ENCODE results near the gene STXBP5. TPM values are rescaled to one million over a fixed set of nuclear protein-coding genes. Genes with fewer than 3 reads are reported as not detected.

STXBP5 gene
- total RNA-seq, 2 donors from 2014 or later = 34.4 to 59.9 TPM

DNA sequence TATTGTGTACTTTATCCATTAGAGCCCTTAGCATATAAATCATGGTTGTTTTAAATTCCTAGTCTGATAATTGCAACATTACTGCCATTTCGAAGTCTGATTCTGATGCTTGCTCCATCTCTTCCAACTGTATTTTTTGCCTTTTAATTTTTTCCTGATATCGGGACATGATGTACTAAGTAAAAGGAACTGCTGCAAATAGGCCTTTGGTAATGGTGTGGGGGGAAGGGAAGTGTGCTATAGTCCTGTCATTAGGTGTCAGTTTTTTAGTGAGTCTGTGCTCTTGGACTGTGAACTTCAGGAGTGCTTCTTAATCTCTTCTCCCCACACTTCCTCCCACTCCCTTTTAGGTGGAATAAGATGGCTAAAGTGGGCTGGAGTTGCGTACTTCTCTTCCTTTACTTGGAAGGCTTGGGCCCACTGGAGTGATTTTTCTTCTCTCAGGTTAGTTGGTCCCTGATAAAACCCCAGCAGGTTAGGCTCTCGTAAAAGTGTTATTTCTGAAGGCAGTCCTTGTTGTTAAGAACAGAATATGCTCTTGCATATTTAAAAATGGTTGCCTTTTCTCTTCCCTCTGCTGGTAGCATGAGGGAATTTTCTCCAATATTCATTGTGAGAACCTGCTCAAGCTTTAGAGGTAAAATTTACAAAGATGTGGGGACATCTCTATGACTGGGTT, 18.1 kb downstream of the STXBP5 start:
- H3K9me3 ChIP-seq = no peaks in the 10 kb centered on the region
- H3K4me3 ChIP-seq = no peak overlapping the region
- no peaks in the 10 kb centered on the region for H3K36me3 ChIP-seq
- DNase-seq (ENCODE audit: low spot score) = no peak
- no peaks in the 10 kb centered on the region for H3K4me1 ChIP-seq (replicated peaks)
- H3K27ac ChIP-seq = no peak overlapping the region
- H3K27me3 ChIP-seq (replicated peaks; ENCODE audit: insufficient read depth) = no peaks in the 10 kb centered on the region
- intact Hi-C loops (cut with DNase I) = loop anchor here (5.0 kb wide), 1 partner anchor 365 kb away; no protein-coding TSS in a partner anchor
- WGBS = 75% methylated on average over 4 of the region's 4 CpGs
- TF ChIP-seq POLR2A (IDR thresholded peaks at IDR 0.05) = no peak
- no peak for TF ChIP-seq POLR2AphosphoS5 (IDR thresholded peaks at IDR 0.05)
- TF ChIP-seq, protein P1, sequence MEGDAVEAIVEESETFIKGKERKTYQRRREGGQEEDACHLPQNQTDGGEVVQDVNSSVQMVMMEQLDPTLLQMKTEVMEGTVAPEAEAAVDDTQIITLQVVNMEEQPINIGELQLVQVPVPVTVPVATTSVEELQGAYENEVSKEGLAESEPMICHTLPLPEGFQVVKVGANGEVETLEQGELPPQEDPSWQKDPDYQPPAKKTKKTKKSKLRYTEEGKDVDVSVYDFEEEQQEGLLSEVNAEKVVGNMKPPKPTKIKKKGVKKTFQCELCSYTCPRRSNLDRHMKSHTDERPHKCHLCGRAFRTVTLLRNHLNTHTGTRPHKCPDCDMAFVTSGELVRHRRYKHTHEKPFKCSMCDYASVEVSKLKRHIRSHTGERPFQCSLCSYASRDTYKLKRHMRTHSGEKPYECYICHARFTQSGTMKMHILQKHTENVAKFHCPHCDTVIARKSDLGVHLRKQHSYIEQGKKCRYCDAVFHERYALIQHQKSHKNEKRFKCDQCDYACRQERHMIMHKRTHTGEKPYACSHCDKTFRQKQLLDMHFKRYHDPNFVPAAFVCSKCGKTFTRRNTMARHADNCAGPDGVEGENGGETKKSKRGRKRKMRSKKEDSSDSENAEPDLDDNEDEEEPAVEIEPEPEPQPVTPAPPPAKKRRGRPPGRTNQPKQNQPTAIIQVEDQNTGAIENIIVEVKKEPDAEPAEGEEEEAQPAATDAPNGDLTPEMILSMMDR (IDR thresholded peaks at IDR 0.05) = peak in 3 of 4 experiments; percentile 13 to 44 (median 28)

DNA sequence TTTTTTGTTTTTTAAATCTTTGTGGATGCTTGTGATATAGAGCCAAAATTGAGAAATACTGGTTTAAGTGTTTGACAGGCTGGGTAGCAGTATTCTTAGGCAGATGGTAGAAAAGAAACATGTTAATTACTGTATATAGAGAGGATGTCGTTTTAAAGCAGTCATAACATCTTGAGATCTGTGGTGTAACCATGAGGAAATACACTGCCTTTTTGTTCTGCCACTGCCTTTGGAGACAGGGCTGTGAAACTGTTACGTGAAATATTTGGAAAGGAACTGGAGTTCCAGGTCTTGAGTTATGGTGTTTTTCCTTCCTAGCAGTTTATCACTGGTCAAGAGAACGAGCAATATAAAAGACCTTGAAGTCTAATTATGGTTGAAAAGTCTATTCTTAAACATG, 19.5 kb downstream of the STXBP5 start:
- Histone ChIP-seq H3K9me3 (no peaks in the 10 kb centered on the region), H3K4me3 (no peak overlapping the region), H3K36me3 (no peaks in the 10 kb centered on the region), H3K4me1 (replicated peaks) (no peaks in the 10 kb centered on the region), H3K27ac (no peak overlapping the region), H3K27me3 (replicated peaks; ENCODE audit: insufficient read depth) (no peaks in the 10 kb centered on the region)
- intact Hi-C loops (cut with DNase I) = loop anchor here (5.0 kb wide), 1 partner anchor 366 kb away; no protein-coding TSS in a partner anchor
- WGBS = 59% methylated on average over 3 of the region's 3 CpGs
- no peak for TF ChIP-seq POLR2AphosphoS5 (IDR thresholded peaks at IDR 0.05)
- no peak for TF ChIP-seq POLR2A (IDR thresholded peaks at IDR 0.05)
- TF ChIP-seq, protein P1 (IDR thresholded peaks at IDR 0.05) = no peak
- DNase-seq (ENCODE audit: low spot score) = no peak

DNA sequence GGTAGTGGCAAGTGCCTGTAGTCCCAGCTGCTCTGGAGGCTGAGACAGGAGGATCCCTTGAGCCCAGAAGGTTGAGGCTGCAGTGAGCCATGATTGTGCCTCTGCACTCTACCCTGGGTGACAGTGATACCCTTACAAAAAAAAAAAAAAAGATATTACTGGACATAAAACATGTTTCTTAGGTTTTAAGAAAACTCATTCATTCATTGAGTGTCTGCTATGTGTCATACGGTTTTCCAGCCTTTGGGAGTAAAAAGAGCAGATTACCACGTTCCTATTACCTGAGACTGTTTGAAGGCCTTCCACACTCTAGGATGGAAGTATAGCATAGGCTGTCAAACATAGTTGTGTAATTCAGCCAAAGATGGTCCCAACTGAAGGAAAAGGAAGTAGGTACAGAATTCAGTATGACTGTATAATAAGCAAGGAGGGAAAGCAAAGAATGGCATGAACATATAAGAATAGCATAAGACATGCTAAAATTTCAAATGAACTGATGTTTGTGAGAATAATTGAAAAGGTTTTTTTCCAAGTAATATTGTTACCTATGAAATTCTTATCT, 22.0 kb downstream of the STXBP5 start:
- H3K9me3 ChIP-seq = no peaks in the 10 kb centered on the region
- no peak for DNase-seq (ENCODE audit: low spot score)
- no peaks in the 10 kb centered on the region for H3K27me3 ChIP-seq (replicated peaks; ENCODE audit: insufficient read depth)
- H3K36me3 ChIP-seq = no peaks in the 10 kb centered on the region
- no peak overlapping the region for H3K4me3 ChIP-seq
- TF ChIP-seq POLR2A (IDR thresholded peaks at IDR 0.05) (no peak), POLR2AphosphoS5 (IDR thresholded peaks at IDR 0.05) (no peak)
- TF ChIP-seq, protein P1 (IDR thresholded peaks at IDR 0.05) = no peak
- 93% methylated on average over 2 of the region's 2 CpGs for WGBS
- H3K4me1 ChIP-seq (replicated peaks) = no peaks in the 10 kb centered on the region
- no peak overlapping the region for H3K27ac ChIP-seq
- intact Hi-C loops (cut with DNase I) = no loop called here

DNA sequence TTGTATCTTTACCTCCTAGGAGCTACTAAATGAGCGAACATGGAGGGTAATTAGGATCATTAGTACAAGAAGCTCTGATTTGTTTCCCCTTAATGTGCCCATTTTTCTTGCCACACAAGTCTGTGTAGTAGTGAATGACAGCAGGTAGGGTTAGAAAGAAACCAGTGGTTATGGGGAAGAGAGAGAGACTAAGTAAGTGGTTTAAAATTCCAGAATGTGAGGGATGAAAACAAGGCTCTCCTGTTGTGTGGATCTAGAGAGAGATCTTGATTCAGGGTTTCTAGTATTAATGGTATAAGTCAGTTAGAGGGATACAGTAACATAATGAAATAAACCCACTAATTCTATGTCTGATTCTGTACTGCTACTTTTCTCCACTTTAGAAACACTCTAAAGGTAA, 22.7 kb downstream of the STXBP5 start:
- TF ChIP-seq, protein P1 (IDR thresholded peaks at IDR 0.05) = no peak
- no peak for TF ChIP-seq POLR2AphosphoS5 (IDR thresholded peaks at IDR 0.05)
- TF ChIP-seq POLR2A (IDR thresholded peaks at IDR 0.05) = no peak
- Histone ChIP-seq H3K27ac (no peak overlapping the region), H3K27me3 (replicated peaks; ENCODE audit: insufficient read depth) (no peaks in the 10 kb centered on the region), H3K9me3 (no peaks in the 10 kb centered on the region), H3K36me3 (no peaks in the 10 kb centered on the region), H3K4me3 (no peak overlapping the region), H3K4me1 (replicated peaks) (no peaks in the 10 kb centered on the region)
- intact Hi-C loops (cut with DNase I) = no loop called here
- DNase-seq (ENCODE audit: low spot score) = no peak
- 97% methylated on average over 1 of the region's 1 CpG for WGBS
